NAMALWA (cell line): ENCODE results near the gene PRPF40B.
A peak's percentile ranks its signal among the peaks of the same experiment; 100 is the strongest.

ENCODE experiments used
- DNase-seq: peaks from one replicate; pipeline ENCODE4 v3.0.0-alpha.2; 2015; ENCODE audit warnings: low spot score

The PRPF40B gene

GRCh38 chr12:49635656-49636055, 12.3 kb downstream of the PRPF40B start:
- no peak for DNase-seq

GRCh38 chr12:49636574-49636973, 13.2 kb downstream of the PRPF40B start:
- DNase-seq = no peak

- peak; percentile 86 for DNase-seq
Observed at GRCh38 chr12:49636979-49637755, 13.8 kb downstream of the PRPF40B start.

- no peak for DNase-seq
Observed at GRCh38 chr12:49641748-49642369, 18.5 kb downstream of the PRPF40B start.

- DNase-seq = no peak
Observed at GRCh38 chr12:49642370-49642802, 19.0 kb downstream of the PRPF40B start.

GRCh38 chr12:49643135-49643534, 19.8 kb downstream of the PRPF40B start:
- DNase-seq = no peak

- no peak for DNase-seq
Observed at GRCh38 chr12:49643961-49644619, 20.7 kb downstream of the PRPF40B start.

GRCh38 chr12:49644620-49644994, 21.2 kb downstream of the PRPF40B start:
- peak; percentile 80 for DNase-seq

- no peak for DNase-seq
Observed at GRCh38 chr12:49645146-49646039, 22.0 kb downstream of the PRPF40B start.

- DNase-seq = no peak
Observed at GRCh38 chr12:49646331-49646830, 23.0 kb downstream of the PRPF40B start.

GRCh38 chr12:49646871-49647654, 23.7 kb downstream of the PRPF40B start:
- DNase-seq = no peak

GRCh38 chr12:49647827-49648711, 24.7 kb downstream of the PRPF40B start:
- DNase-seq = no peak

GRCh38 chr12:49648712-49649003, 25.3 kb downstream of the PRPF40B start:
- DNase-seq = no peak

- no peak for DNase-seq
Observed at GRCh38 chr12:49649445-49649844, 26.1 kb downstream of the PRPF40B start.

GRCh38 chr12:49649892-49650291, 26.5 kb downstream of the PRPF40B start:
- no peak for DNase-seq

GRCh38 chr12:49651855-49652254, 28.5 kb downstream of the PRPF40B start:
- DNase-seq = no peak

GRCh38 chr12:49652921-49653520, 29.7 kb downstream of the PRPF40B start:
- DNase-seq = no peak

GRCh38 chr12:49654715-49655114, 31.4 kb downstream of the PRPF40B start:
- DNase-seq = no peak

- no peak for DNase-seq
Observed at GRCh38 chr12:49655595-49656236, 32.4 kb downstream of the PRPF40B start.
